Measurements from ENCODE around the gene IFNAR2.
"Not testable (repeated sequence)": the region's sequence is repeated elsewhere in the genome, so short reads cannot be mapped to it uniquely, and the experiment has no call there.

IFNAR2 gene

DNA sequence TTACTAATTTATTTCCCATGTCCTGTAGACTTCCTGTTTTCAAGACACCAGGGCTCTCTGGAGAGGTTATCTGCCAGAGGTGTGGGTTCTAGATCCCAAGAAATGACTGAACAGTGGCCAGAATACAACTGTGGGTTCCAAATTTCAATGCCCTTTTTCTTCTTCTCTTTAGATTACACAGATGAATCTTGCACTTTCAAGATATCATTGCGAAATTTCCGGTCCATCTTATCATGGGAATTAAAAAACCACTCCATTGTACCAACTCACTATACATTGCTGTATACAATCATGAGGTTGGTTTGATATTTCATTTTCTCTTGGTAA lies 15.0 kb downstream of the IFNAR2 start:
- no peak for DNase-seq

- DNase-seq, result no peak
These were observed 15.7 kb downstream of the IFNAR2 start for GRCh38 chr21:33245289-33245918.

DNA sequence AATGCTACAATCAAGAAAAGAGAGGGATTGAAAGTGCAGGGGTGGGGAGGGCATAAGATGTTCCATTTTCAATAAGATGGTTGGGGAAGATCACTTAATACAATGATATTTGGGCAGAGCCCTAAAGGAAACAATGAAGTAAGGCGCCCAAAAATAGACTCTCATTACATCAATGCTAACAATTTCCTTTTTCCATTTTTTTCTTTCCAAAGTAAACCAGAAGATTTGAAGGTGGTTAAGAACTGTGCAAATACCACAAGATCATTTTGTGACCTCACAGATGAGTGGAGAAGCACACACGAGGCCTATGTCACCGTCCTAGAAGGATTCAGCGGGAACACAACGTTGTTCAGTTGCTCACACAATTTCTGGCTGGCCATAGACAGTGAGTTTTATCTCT lies 16.8 kb downstream of the IFNAR2 start:
- DNase-seq, result no peak

- DNase-seq, result no peak
These were observed 17.2 kb downstream of the IFNAR2 start for GRCh38 chr21:33246963-33247362.

GRCh38 chr21:33247599-33247998 lies 17.9 kb downstream of the IFNAR2 start:
- no peak for DNase-seq

DNA sequence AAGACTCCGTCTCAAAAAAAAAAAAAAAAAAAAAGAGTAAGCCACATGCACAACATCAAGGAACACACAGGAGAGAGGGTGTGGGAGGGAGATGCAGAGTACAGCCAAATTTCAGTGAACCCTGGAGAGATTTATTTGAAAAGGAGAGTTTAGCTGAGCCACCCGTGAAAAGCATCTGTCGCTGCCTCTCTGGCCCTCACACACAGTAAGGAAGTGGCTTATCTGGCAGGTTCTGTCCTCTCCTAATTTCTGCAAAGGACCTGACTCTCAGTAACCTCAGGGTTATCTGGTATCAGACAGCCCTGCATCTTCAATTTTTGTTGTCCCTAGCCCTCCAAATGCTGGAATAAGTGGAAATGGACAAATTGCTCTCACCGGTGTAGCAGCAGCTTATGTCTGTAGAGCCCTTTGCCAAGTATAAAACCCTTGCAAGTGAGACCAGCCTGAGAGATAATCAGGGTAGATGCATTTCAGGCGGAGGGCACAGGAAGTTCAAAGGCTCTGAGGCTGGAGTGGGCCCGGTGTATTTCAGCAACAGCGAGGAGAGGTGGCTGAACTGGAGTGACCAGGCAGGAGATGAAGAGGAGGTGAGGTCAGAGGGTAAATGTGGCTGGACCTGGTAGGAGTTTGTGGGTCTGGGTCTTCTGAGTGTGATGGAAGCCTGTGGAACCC lies 19.7 kb downstream of the IFNAR2 start:
- no peak for DNase-seq

DNA sequence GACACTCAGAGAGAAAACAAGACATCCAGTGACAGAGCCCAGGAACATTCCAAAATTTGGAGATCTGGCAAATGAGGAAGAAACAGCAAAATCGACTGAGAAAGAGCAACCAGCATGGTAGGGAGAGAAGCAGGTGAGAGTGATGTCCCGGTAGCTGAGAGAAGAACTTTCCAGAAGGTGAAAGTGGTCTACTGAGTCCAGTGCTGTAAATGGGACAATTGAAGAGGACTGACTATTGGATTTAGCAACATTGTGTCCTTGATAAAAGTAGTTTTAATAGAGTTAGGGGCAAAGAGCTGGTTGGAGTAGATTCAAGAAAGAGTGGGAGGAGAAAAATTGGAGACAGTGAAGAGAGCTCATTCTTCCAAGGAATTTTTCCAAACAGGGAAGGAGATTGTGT lies 21.4 kb downstream of the IFNAR2 start:
- no peak for DNase-seq

- not testable (repeated sequence) for DNase-seq
These were observed 23.6 kb downstream of the IFNAR2 start for GRCh38 chr21:33253382-33253781.

DNA sequence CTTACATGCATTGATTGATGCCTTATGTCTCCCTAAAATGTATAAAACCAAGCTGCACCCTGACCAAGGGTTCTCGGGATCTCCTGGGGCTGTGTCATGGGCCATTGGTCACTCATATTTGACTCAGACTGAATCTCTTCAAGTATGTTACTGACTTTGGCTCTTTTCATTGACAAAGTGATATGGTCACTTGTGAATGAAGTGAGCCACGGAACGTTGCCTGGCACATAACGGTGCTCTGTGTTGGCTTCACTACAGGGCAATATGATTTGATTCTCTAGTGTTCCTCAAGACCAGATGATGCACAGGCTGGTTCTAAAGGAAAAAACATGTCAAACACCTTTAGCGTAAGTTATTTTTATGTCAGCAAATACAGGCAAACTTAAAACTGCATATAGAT lies 25.0 kb downstream of the IFNAR2 start:
- DNase-seq, result no peak

GRCh38 chr21:33255404-33255803 lies 25.7 kb downstream of the IFNAR2 start:
- no peak for DNase-seq

- no peak for DNase-seq
These were observed 26.3 kb downstream of the IFNAR2 start for GRCh38 chr21:33256019-33256418.

DNA sequence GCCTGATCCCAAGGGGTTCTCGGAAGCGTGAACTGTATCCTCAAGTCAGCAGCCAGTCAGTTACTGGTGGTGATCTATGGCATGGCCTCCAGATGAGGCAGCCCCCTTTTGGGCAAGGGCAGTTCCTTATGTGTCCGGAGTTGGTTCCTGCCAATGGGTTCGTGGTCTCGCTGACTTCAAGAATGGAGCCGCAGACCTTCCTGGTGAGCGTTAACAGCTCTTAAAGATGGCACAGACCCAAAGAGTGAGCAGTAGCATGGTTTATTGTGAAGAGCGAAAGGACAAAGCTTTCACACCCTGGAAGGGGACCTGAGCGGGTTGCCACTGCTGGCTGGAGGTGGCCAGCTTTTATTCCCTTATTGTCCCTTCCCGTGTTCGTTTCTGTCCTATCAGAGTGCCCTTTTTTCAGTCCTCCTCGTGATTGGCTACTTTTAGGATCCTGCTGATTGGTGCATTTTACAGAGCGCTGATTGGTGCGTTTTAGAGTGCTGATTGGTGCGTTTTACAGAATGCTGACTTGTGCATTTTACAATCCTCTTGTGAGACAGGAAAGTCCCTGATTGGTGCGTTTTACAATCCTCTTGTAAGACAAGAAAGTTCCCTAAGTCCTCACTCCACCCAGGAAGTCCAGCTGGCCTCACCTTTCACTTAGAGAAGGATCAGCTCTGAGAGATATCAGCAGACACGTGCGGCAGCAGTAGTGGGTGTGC lies 27.5 kb downstream of the IFNAR2 start:
- DNase-seq, result no peak

GRCh38 chr21:33258475-33258874 lies 28.7 kb downstream of the IFNAR2 start:
- DNase-seq, result no peak

GRCh38 chr21:33259428-33259827 lies 29.7 kb downstream of the IFNAR2 start:
- DNase-seq, result peak; percentile 18

- no peak for DNase-seq
These were observed 30.3 kb downstream of the IFNAR2 start for GRCh38 chr21:33259995-33260394.

DNA sequence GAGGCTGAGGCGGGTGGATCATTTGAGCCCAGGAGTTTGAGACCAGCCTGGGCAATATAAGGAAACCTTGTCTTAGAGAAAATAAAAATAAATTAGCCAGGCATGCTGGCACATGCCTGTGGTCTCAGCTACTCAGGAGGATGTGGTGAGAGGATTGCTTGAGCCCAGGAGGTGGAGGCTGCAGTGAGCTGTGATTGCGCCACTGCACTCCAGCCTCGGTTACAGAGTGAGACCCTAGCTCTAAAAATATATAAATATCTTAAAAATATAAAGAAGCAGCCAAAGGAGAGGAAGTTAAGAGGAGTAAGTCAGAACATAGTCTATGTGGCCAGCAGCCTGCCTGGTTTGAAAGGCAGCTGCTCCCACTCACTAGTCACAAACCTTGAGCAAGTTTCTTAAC lies 31.9 kb downstream of the IFNAR2 start:
- peak; percentile 74 for DNase-seq

- no peak for DNase-seq
These were observed 33.2 kb downstream of the IFNAR2 start for GRCh38 chr21:33262921-33263320.

DNA sequence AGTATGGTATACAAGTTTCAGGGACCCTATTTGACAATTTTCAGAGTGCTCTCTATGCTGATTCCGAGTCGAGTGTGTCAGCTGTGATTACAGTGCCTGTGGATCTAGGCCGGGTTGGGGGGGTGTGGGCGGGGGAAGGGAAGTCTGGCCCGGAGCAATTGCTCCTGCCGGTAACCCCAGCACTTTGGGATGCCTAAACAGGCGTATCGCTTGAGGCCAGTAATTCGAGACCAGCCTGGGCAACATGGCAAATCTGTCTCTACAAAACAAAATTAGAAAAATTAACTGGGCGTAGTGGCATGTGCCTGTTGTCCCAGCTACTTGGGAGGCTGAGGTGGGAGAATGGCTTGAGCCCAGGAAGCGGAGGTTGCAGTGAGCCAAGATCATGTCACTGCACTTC lies 34.8 kb downstream of the IFNAR2 start:
- no peak for DNase-seq

GRCh38 chr21:33265664-33266049 lies 35.9 kb downstream of the IFNAR2 start:
- DNase-seq, result no peak

DNA sequence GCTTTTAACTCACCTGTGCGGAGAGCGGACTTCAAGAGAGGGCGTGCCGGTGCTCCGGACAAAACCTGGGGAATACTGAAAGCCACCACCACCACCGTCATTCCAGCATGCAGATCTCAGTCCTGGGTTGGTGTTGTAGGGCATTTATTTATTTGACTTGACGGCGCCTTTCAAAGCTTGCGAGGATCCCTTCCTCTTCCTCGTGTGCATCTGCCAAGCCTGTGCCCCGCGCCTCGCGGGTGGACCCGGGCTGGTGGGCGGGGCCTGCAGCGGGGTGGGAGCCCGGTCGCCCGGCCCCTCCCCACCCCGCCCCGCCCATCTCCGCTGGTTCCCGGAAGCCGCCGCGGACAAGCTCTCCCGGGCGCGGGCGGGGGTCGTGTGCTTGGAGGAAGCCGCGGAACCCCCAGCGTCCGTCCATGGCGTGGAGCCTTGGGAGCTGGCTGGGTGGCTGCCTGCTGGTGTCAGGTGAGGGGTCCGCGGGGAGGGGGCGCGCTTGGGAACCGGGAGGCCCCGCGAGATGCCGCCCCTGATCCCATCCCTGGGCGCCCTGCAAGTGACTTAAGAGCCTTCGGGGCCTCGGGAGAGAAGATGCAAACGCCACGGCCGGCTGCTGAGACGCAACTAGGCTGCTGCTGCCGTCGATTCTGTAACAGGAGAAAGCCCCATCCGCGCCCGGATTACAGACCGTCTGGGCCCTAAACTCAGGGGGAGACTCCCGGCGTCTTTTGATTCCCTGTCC lies 36.5 kb downstream of the IFNAR2 start, which contains the start of gene IL10RB:
Gene IL10RB (plus strand): TSS at position 318 of the 739 bp plus-strand sequence. CDS start 99 bp downstream, at position 417.
- DNase-seq, result peak; percentile 60

GRCh38 chr21:33266789-33267135 lies 37.0 kb downstream of the IFNAR2 start:
- DNase-seq, result no peak

DNA sequence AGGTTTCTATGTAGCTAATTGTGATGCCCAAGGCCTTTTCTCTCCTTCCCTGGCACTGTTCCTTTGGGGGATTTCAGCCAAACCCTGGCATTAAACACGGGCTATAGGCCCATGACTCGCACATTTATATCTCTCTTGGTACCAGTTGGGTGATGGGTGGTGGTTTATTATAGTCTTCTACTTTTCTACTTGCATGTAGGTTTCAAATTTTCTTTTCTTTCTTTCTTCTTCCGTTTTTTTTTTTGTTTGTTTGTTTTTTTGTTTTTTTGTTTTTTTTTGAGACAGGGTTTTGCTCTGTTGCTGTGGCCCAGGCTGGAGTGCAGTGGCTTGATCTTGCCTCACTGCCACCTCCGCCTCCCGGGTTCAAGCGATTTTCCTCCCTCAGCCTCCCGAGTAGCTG lies 37.5 kb downstream of the IFNAR2 start:
- no peak for DNase-seq

- DNase-seq, result no peak
These were observed 38.6 kb downstream of the IFNAR2 start for GRCh38 chr21:33268393-33268736.
